ENCODE results near the gene SLC7A9. TPM values are rescaled to one million over a fixed set of nuclear protein-coding genes. Genes with fewer than 3 reads are reported as not detected.
A peak's percentile ranks its signal among the peaks of the same experiment; 100 is the strongest.

Gene SLC7A9
- total RNA-seq (2014; rRNA removed; shearing (Covaris generic)) = not detected in 2 replicates

GRCh38 chr19:32869369-32869965 is at the start of gene SLC7A9:
SLC7A9 (minus strand) TSS chr19:32869767; CDS start chr19:32868534, 1,233 bp downstream.
- H3K36me3 ChIP-seq (replicated peaks; ENCODE audit: control insufficient read depth, insufficient read depth, low read length) = no peaks in the 10 kb centered on the region
- no peak within 1 kb of the TSS for H3K4me3 ChIP-seq (ENCODE audit: insufficient read depth, low read depth, low read length)
- no peaks in the 10 kb centered on the region for H3K27me3 ChIP-seq (ENCODE audit: control insufficient read depth, insufficient read depth, low read length)
- peak; percentile 28 for DNase-seq

- no peaks in the 10 kb centered on the region for H3K27me3 ChIP-seq (ENCODE audit: control insufficient read depth, insufficient read depth, low read length)
- no peak overlapping the region for H3K4me3 ChIP-seq (ENCODE audit: insufficient read depth, low read depth, low read length)
- no peak for DNase-seq
- H3K36me3 ChIP-seq (replicated peaks; ENCODE audit: control insufficient read depth, insufficient read depth, low read length) = peaks cover 1% of the 10 kb centered on the region; the same call in 1 of the 2 replicates
These were observed 49.8 kb upstream of the SLC7A9 start for GRCh38 chr19:32919365-32919764.

- DNase-seq = peak; percentile 46
- H3K4me3 ChIP-seq (ENCODE audit: insufficient read depth, low read depth, low read length) = no peak overlapping the region
These were observed 48.0 kb upstream of the SLC7A9 start for GRCh38 chr19:32917616-32917996.

GRCh38 chr19:32916969-32917615 is 47.5 kb upstream of the SLC7A9 start:
- peak; percentile 41 for DNase-seq
- H3K27me3 ChIP-seq (ENCODE audit: control insufficient read depth, insufficient read depth, low read length) = no peaks in the 10 kb centered on the region
- H3K4me3 ChIP-seq (ENCODE audit: insufficient read depth, low read depth, low read length) = no peak overlapping the region
- no peaks in the 10 kb centered on the region; the same call in 1 of the 2 replicates for H3K36me3 ChIP-seq (replicated peaks; ENCODE audit: control insufficient read depth, insufficient read depth, low read length)

More at GRCh38 chr19:32917616-32917996, 48.0 kb upstream of the SLC7A9 start:
- Histone ChIP-seq H3K36me3 (replicated peaks; ENCODE audit: control insufficient read depth, insufficient read depth, low read length) (no peaks in the 10 kb centered on the region; the same call in 1 of the 2 replicates), H3K27me3 (ENCODE audit: control insufficient read depth, insufficient read depth, low read length) (no peaks in the 10 kb centered on the region)

- Histone ChIP-seq H3K27me3 (ENCODE audit: control insufficient read depth, insufficient read depth, low read length) (no peaks in the 10 kb centered on the region), H3K36me3 (replicated peaks; ENCODE audit: control insufficient read depth, insufficient read depth, low read length) (no peaks in the 10 kb centered on the region)
- DNase-seq = no peak
These were observed 45.5 kb upstream of the SLC7A9 start for GRCh38 chr19:32914879-32915660.

GRCh38 chr19:32911467-32911866 is 41.9 kb upstream of the SLC7A9 start:
- DNase-seq = no peak
- no peaks in the 10 kb centered on the region; the same call in 1 of the 2 replicates for H3K36me3 ChIP-seq (replicated peaks; ENCODE audit: control insufficient read depth, insufficient read depth, low read length)

More at GRCh38 chr19:32914879-32915660, 45.5 kb upstream of the SLC7A9 start:
- no peak overlapping the region for H3K4me3 ChIP-seq (ENCODE audit: insufficient read depth, low read depth, low read length)

GRCh38 chr19:32910874-32911273 is 41.3 kb upstream of the SLC7A9 start:
- H3K27me3 ChIP-seq (ENCODE audit: control insufficient read depth, insufficient read depth, low read length) = no peaks in the 10 kb centered on the region
- H3K4me3 ChIP-seq (ENCODE audit: insufficient read depth, low read depth, low read length) = no peak overlapping the region
- DNase-seq = no peak
- no peaks in the 10 kb centered on the region; the same call in 1 of the 2 replicates for H3K36me3 ChIP-seq (replicated peaks; ENCODE audit: control insufficient read depth, insufficient read depth, low read length)

More at GRCh38 chr19:32911467-32911866, 41.9 kb upstream of the SLC7A9 start:
- Histone ChIP-seq H3K4me3 (ENCODE audit: insufficient read depth, low read depth, low read length) (no peak overlapping the region), H3K27me3 (ENCODE audit: control insufficient read depth, insufficient read depth, low read length) (no peaks in the 10 kb centered on the region)

- Histone ChIP-seq H3K27me3 (ENCODE audit: control insufficient read depth, insufficient read depth, low read length) (no peaks in the 10 kb centered on the region), H3K4me3 (ENCODE audit: insufficient read depth, low read depth, low read length) (no peak overlapping the region), H3K36me3 (replicated peaks; ENCODE audit: control insufficient read depth, insufficient read depth, low read length) (no peaks in the 10 kb centered on the region; the same call in 1 of the 2 replicates)
- DNase-seq = no peak
These were observed 40.5 kb upstream of the SLC7A9 start for GRCh38 chr19:32910094-32910493.

GRCh38 chr19:32909257-32909656 is 39.7 kb upstream of the SLC7A9 start:
- Histone ChIP-seq H3K36me3 (replicated peaks; ENCODE audit: control insufficient read depth, insufficient read depth, low read length) (no peaks in the 10 kb centered on the region; the same call in 1 of the 2 replicates), H3K4me3 (ENCODE audit: insufficient read depth, low read depth, low read length) (no peak overlapping the region), H3K27me3 (ENCODE audit: control insufficient read depth, insufficient read depth, low read length) (no peaks in the 10 kb centered on the region)
- DNase-seq = no peak

- no peak for DNase-seq
- no peaks in the 10 kb centered on the region; the same call in 1 of the 2 replicates for H3K36me3 ChIP-seq (replicated peaks; ENCODE audit: control insufficient read depth, insufficient read depth, low read length)
- H3K4me3 ChIP-seq (ENCODE audit: insufficient read depth, low read depth, low read length) = no peak overlapping the region
- H3K27me3 ChIP-seq (ENCODE audit: control insufficient read depth, insufficient read depth, low read length) = no peaks in the 10 kb centered on the region
These were observed 39.1 kb upstream of the SLC7A9 start for GRCh38 chr19:32908641-32909190.

- DNase-seq = peak; percentile 51
- no peak overlapping the region for H3K4me3 ChIP-seq (ENCODE audit: insufficient read depth, low read depth, low read length)
- H3K36me3 ChIP-seq (replicated peaks; ENCODE audit: control insufficient read depth, insufficient read depth, low read length) = no peaks in the 10 kb centered on the region
- H3K27me3 ChIP-seq (ENCODE audit: control insufficient read depth, insufficient read depth, low read length) = no peaks in the 10 kb centered on the region
These were observed 32.9 kb upstream of the SLC7A9 start for GRCh38 chr19:32902448-32902847.

GRCh38 chr19:32901504-32902161 is 32.1 kb upstream of the SLC7A9 start:
- DNase-seq = no peak
- Histone ChIP-seq H3K36me3 (replicated peaks; ENCODE audit: control insufficient read depth, insufficient read depth, low read length) (no peaks in the 10 kb centered on the region), H3K4me3 (ENCODE audit: insufficient read depth, low read depth, low read length) (no peak overlapping the region), H3K27me3 (ENCODE audit: control insufficient read depth, insufficient read depth, low read length) (no peaks in the 10 kb centered on the region)

GRCh38 chr19:32896516-32897214 is 27.1 kb upstream of the SLC7A9 start:
- DNase-seq = no peak
- Histone ChIP-seq H3K36me3 (replicated peaks; ENCODE audit: control insufficient read depth, insufficient read depth, low read length) (no peaks in the 10 kb centered on the region), H3K27me3 (ENCODE audit: control insufficient read depth, insufficient read depth, low read length) (no peaks in the 10 kb centered on the region), H3K4me3 (ENCODE audit: insufficient read depth, low read depth, low read length) (no peak overlapping the region)
